GM23338 (cell line): ENCODE results near the gene MAPK8IP3. TPM values are rescaled to one million over a fixed set of nuclear protein-coding genes. Genes with fewer than 3 reads are reported as not detected.

Source experiments
- ATAC-seq: fragments of 200-7000 bp; cut with Tn5 transposase; 3 replicates; pipeline ENCODE4 v1.9.1; 2020
- DNase-seq: peaks from one replicate; pipeline ENCODE4 v3.0.0-alpha.2; 2015; ENCODE audit warnings: low spot score
- H2AFZ ChIP-seq: fragments of 200-600 bp; sonication (generic); 2 replicates; pipeline ENCODE4 v1.8.0; 2016; ENCODE audit warnings: antibody characterized with exemption, mild to moderate bottlenecking, moderate library complexity
- H3F3A ChIP-seq: fragments of 200-600 bp; sonication (generic); replicated peaks from 2 replicates; pipeline ENCODE4 v1.8.0; 2017; ENCODE audit warnings: antibody characterized with exemption, mixed run types, low read depth
- H3K27ac ChIP-seq: fragments of 200-600 bp; sonication (generic); 2 replicates; pipeline ENCODE4 v1.6.1; 2016; ENCODE audit warnings: low read depth
- H3K27me3 ChIP-seq: fragments of 200-600 bp; sonication (generic); 2 replicates; pipeline ENCODE4 v1.8.0; 2016; ENCODE audit warnings: mild to moderate bottlenecking, mixed run types, moderate library complexity; ENCODE audit not compliant: insufficient read depth
- H3K36me3 ChIP-seq: fragments of 200-600 bp; sonication (generic); 2 replicates; pipeline ENCODE4 v1.8.0; 2016; ENCODE audit warnings: mild to moderate bottlenecking; ENCODE audit not compliant: insufficient read depth
- H3K4me1 ChIP-seq: fragments of 200-600 bp; sonication (generic); 2 replicates; pipeline ENCODE4 v1.8.0; 2016; ENCODE audit warnings: mild to moderate bottlenecking, moderate library complexity; ENCODE audit not compliant: insufficient read depth
- H3K4me2 ChIP-seq: fragments of 200-600 bp; sonication (generic); 2 replicates; pipeline ENCODE4 v1.7.1; 2017; ENCODE audit warnings: mixed run types
- H3K4me3 ChIP-seq: fragments of 200-600 bp; sonication (generic); 2 replicates; pipeline ENCODE4 v1.6.1; 2016; ENCODE audit warnings: mixed run types
- H3K79me2 ChIP-seq: fragments of 200-600 bp; sonication (generic); replicated peaks from 2 replicates; pipeline ENCODE4 v1.8.0; 2017; ENCODE audit warnings: mild to moderate bottlenecking; ENCODE audit not compliant: insufficient read depth
- H3K9me2 ChIP-seq: fragments of 200-600 bp; sonication (generic); 2 replicates; pipeline ENCODE4 v1.8.0; 2017; ENCODE audit not compliant: insufficient read depth
- H4K20me1 ChIP-seq: fragments of 200-600 bp; sonication (generic); replicated peaks from 2 replicates; pipeline ENCODE4 v1.8.0; 2017; ENCODE audit warnings: mild to moderate bottlenecking; ENCODE audit not compliant: insufficient read depth
- H3K27ac Mint-ChIP-seq: 2 replicates; pipeline ENCODE4 v1.8.0; 2020; ENCODE audit warnings: inconsistent platforms, mild to moderate bottlenecking, moderate library complexity, mixed read lengths
- H3K27me3 Mint-ChIP-seq: 3 replicates; pipeline ENCODE4 v1.8.0; 2022; ENCODE audit warnings: low read depth, mild to moderate bottlenecking, moderate library complexity, mixed read lengths, inconsistent platforms; ENCODE audit not compliant: insufficient read depth, poor library complexity
- H3K36me3 Mint-ChIP-seq: 3 replicates; pipeline ENCODE4 v1.8.0; 2021; ENCODE audit warnings: low read depth, mild to moderate bottlenecking, inconsistent platforms, moderate library complexity, mixed read lengths
- H3K4me1 Mint-ChIP-seq: 3 replicates; pipeline ENCODE4 v1.8.0; 2020; ENCODE audit warnings: mild to moderate bottlenecking, inconsistent platforms, mixed read lengths
- H3K4me3 Mint-ChIP-seq: 3 replicates; pipeline ENCODE4 v1.8.0; 2021; ENCODE audit warnings: moderate library complexity, mild to moderate bottlenecking, inconsistent platforms, mixed read lengths
- H3K9me3 Mint-ChIP-seq: 3 replicates; pipeline ENCODE4 v1.8.0; 2020; ENCODE audit warnings: moderate library complexity, mild to moderate bottlenecking, inconsistent platforms, mixed read lengths
- ETS1 ChIP-seq: IDR thresholded peaks from 2 replicates; pipeline ENCODE4 v1.6.1; 2016; ENCODE audit warnings: antibody characterized with exemption
- EZH2 ChIP-seq: fragments of 200-600 bp; sonication (generic); IDR thresholded peaks from one replicate; pipeline ENCODE4 v1.8.0; 2017; ENCODE audit warnings: antibody characterized with exemption, mild to moderate bottlenecking, low read depth; ENCODE audit not compliant: unreplicated experiment
- EZH2phosphoT487 ChIP-seq: fragments of 200-600 bp; sonication (generic); IDR thresholded peaks from one replicate; pipeline ENCODE4 v1.8.1; 2018; ENCODE audit warnings: antibody characterized with exemption; ENCODE audit not compliant: unreplicated experiment
- NANOG ChIP-seq: IDR thresholded peaks from 2 replicates; pipeline ENCODE4 v1.6.1; 2016; ENCODE audit warnings: antibody characterized with exemption, borderline replicate concordance
- STAT1 ChIP-seq: IDR thresholded peaks from one replicate; pipeline ENCODE4 v1.6.1; 2016; ENCODE audit warnings: antibody characterized with exemption; ENCODE audit not compliant: unreplicated experiment
- ZNF331 ChIP-seq: fragments of 250-450 bp; sonication (Bioruptor Pico); IDR thresholded peaks from 2 replicates; pipeline ENCODE4 v1.5.0; 2020; ENCODE audit warnings: low read depth, mild to moderate bottlenecking, moderate library complexity
- polyA plus RNA-seq: library from polyadenylated mRNA; unstranded; fragments of >200 nt; fragmentation: Nextera tagmentation; extraction: Ambion mirVana; gene quantifications from 2 replicates; pipeline ENCODE4 v1.2.1, GENCODE V29; 2016
- total RNA-seq: library from RNA; depleted of rRNA; stranded (reverse); fragments of >200 nt; shearing (Covaris generic); gene quantifications from 2 replicates; pipeline ENCODE4 v1.2.3, GENCODE V29; 2014
- TF ChIP-seq, protein P1 (sequence below): IDR thresholded peaks from one replicate; pipeline ENCODE4 v1.6.1; 2018; ENCODE audit warnings: antibody characterized with exemption; ENCODE audit not compliant: unreplicated experiment
- TF ChIP-seq, protein P2 (sequence below): fragments of 250-450 bp; sonication (Bioruptor Pico); IDR thresholded peaks from 2 replicates; pipeline ENCODE4 v1.5.0; 2020; ENCODE audit warnings: mild to moderate bottlenecking, moderate library complexity

Gene MAPK8IP3
- total and polyA plus RNA-seq, 2 experiments from 2014 or later: 11.3 to 58.4 TPM

GRCh38 chr16:1681032-1681431, 25.0 kb upstream of the MAPK8IP3 start (continued):
- no peak for TF ChIP-seq EZH2

DNA sequence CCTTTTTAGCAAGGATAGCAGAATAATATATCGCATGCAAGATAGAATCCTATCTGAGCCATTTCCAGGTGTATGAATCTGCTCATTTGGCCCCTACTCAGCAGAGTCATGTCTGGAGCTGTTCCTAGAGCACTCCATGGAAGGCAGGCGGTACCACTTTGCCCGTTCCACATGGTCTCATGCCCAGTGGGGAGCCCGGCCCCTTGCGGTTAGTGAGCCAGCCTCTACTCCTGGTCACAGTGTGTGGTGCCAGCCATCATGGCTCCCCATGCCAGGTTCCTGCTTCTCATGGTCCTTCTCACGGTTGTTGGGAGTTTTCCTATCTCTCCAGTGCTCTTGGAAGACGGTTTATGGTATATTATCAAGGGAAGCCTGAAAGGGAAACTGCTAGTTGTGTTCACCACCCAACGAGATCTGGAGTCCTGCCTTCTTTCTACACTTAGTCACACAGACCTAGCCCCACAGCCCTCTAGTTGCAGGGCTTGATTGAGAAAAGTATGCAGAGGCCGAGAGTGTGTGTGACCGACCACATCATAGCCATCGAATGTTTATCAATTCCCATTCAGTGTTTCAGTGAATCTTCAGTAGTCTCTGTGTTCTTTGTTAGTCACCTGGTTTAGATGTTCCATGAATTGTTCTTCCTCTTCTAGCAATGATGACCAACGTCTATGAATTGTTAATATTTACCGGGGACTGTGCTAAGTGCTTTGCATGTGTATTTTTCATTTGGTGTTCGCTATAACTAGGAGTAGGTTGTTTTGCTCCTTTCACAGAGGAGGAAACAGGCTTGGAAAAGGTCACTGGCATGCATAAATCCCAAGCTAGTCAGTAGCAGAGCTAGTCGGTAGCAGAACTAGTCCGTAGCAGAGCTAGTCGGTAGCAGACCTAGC, 18.3 kb upstream of the MAPK8IP3 start:
- H3K27me3 Mint-ChIP-seq: no peaks in the 10 kb centered on the region
- peaks cover 88% of the 10 kb centered on the region for H3K36me3 Mint-ChIP-seq

More for the DNA sequence above, 18.3 kb upstream of the MAPK8IP3 start:
- Histone ChIP-seq H3K27ac (no peak overlapping the region), H3K4me3 (no peak overlapping the region), H3K36me3 (peaks cover 72% of the 10 kb centered on the region), H3K79me2 (peaks cover 90% of the 10 kb centered on the region), H3F3A (no peaks in the 10 kb centered on the region; the same call in 1 of the 2 replicates), H3K4me1 (no peaks in the 10 kb centered on the region), H3K27me3 (no peaks in the 10 kb centered on the region), H3K9me2 (no peaks in the 10 kb centered on the region), H3K4me2 (no peak overlapping the region), H2AFZ (no peak overlapping the region), H4K20me1 (peaks cover 80% of the 10 kb centered on the region)
- H3K4me3 Mint-ChIP-seq: no peak overlapping the region
- H3K4me1 Mint-ChIP-seq: no peaks in the 10 kb centered on the region
- DNase-seq (no peak), ATAC-seq (no peak)
- no peak overlapping the region for H3K27ac Mint-ChIP-seq
- TF ChIP-seq ETS1: no peak
- TF ChIP-seq EZH2phosphoT487: no peak
- TF ChIP-seq, protein P1, sequence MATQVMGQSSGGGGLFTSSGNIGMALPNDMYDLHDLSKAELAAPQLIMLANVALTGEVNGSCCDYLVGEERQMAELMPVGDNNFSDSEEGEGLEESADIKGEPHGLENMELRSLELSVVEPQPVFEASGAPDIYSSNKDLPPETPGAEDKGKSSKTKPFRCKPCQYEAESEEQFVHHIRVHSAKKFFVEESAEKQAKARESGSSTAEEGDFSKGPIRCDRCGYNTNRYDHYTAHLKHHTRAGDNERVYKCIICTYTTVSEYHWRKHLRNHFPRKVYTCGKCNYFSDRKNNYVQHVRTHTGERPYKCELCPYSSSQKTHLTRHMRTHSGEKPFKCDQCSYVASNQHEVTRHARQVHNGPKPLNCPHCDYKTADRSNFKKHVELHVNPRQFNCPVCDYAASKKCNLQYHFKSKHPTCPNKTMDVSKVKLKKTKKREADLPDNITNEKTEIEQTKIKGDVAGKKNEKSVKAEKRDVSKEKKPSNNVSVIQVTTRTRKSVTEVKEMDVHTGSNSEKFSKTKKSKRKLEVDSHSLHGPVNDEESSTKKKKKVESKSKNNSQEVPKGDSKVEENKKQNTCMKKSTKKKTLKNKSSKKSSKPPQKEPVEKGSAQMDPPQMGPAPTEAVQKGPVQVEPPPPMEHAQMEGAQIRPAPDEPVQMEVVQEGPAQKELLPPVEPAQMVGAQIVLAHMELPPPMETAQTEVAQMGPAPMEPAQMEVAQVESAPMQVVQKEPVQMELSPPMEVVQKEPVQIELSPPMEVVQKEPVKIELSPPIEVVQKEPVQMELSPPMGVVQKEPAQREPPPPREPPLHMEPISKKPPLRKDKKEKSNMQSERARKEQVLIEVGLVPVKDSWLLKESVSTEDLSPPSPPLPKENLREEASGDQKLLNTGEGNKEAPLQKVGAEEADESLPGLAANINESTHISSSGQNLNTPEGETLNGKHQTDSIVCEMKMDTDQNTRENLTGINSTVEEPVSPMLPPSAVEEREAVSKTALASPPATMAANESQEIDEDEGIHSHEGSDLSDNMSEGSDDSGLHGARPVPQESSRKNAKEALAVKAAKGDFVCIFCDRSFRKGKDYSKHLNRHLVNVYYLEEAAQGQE: no peak
- no peak for TF ChIP-seq ZNF331 (CRISPR knock-in tag)
- TF ChIP-seq STAT1: no peak
- TF ChIP-seq NANOG: no peak
- no peak for TF ChIP-seq EZH2
- TF ChIP-seq, protein P2, sequence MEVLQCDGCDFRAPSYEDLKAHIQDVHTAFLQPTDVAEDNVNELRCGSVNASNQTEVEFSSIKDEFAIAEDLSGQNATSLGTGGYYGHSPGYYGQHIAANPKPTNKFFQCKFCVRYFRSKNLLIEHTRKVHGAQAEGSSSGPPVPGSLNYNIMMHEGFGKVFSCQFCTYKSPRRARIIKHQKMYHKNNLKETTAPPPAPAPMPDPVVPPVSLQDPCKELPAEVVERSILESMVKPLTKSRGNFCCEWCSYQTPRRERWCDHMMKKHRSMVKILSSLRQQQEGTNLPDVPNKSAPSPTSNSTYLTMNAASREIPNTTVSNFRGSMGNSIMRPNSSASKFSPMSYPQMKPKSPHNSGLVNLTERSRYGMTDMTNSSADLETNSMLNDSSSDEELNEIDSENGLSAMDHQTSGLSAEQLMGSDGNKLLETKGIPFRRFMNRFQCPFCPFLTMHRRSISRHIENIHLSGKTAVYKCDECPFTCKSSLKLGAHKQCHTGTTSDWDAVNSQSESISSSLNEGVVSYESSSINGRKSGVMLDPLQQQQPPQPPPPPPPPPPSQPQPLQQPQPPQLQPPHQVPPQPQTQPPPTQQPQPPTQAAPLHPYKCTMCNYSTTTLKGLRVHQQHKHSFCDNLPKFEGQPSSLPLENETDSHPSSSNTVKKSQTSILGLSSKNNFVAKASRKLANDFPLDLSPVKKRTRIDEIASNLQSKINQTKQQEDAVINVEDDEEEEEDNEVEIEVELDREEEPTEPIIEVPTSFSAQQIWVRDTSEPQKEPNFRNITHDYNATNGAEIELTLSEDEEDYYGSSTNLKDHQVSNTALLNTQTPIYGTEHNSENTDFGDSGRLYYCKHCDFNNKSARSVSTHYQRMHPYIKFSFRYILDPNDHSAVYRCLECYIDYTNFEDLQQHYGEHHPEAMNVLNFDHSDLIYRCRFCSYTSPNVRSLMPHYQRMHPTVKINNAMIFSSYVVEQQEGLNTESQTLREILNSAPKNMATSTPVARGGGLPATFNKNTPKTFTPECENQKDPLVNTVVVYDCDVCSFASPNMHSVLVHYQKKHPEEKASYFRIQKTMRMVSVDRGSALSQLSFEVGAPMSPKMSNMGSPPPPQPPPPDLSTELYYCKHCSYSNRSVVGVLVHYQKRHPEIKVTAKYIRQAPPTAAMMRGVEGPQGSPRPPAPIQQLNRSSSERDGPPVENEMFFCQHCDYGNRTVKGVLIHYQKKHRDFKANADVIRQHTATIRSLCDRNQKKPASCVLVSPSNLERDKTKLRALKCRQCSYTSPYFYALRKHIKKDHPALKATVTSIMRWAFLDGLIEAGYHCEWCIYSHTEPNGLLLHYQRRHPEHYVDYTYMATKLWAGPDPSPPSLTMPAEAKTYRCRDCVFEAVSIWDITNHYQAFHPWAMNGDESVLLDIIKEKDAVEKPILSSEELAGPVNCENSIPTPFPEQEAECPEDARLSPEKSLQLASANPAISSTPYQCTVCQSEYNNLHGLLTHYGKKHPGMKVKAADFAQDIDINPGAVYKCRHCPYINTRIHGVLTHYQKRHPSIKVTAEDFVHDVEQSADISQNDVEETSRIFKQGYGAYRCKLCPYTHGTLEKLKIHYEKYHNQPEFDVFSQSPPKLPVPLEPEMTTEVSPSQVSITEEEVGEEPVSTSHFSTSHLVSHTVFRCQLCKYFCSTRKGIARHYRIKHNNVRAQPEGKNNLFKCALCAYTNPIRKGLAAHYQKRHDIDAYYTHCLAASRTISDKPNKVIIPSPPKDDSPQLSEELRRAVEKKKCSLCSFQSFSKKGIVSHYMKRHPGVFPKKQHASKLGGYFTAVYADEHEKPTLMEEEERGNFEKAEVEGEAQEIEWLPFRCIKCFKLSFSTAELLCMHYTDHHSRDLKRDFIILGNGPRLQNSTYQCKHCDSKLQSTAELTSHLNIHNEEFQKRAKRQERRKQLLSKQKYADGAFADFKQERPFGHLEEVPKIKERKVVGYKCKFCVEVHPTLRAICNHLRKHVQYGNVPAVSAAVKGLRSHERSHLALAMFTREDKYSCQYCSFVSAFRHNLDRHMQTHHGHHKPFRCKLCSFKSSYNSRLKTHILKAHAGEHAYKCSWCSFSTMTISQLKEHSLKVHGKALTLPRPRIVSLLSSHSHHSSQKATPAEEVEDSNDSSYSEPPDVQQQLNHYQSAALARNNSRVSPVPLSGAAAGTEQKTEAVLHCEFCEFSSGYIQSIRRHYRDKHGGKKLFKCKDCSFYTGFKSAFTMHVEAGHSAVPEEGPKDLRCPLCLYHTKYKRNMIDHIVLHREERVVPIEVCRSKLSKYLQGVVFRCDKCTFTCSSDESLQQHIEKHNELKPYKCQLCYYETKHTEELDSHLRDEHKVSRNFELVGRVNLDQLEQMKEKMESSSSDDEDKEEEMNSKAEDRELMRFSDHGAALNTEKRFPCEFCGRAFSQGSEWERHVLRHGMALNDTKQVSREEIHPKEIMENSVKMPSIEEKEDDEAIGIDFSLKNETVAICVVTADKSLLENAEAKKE (CRISPR knock-in tag): no peak
- H3K9me3 Mint-ChIP-seq: no peaks in the 10 kb centered on the region
